PC-9 (cell line): ENCODE measurements around the gene CALD1.

ENCODE experiments used
- CTCF ChIP-seq: fragments of 200-600 bp; sonication (generic); conservative IDR thresholded peaks from 2 replicates; pipeline ENCODE4 v1.6.1; 2017; ENCODE audit warnings: mixed run types, antibody characterized with exemption, mild to moderate bottlenecking, moderate library complexity
- EZH2 ChIP-seq: fragments of 200-600 bp; sonication (generic); IDR thresholded peaks from 2 replicates; pipeline ENCODE4 v1.8.0; 2017; ENCODE audit warnings: antibody characterized with exemption, low read depth

GRCh38 chr7:134809616-134810015, 30.2 kb downstream of the CALD1 start:
- TF ChIP-seq CTCF, result no peak
- no peak for TF ChIP-seq EZH2
